ENCODE results near the gene LRRC23. TPM values are rescaled to one million over a fixed set of nuclear protein-coding genes. Genes with fewer than 3 reads are reported as not detected.
"Not testable (repeated sequence)": the region's sequence is repeated elsewhere in the genome, so short reads cannot be mapped to it uniquely, and the experiment has no call there.

Gene LRRC23
- polyA plus RNA-seq, 1 of the 3 experiments (the other 2 are of a cell fraction), result 11.9 TPM

DNA sequence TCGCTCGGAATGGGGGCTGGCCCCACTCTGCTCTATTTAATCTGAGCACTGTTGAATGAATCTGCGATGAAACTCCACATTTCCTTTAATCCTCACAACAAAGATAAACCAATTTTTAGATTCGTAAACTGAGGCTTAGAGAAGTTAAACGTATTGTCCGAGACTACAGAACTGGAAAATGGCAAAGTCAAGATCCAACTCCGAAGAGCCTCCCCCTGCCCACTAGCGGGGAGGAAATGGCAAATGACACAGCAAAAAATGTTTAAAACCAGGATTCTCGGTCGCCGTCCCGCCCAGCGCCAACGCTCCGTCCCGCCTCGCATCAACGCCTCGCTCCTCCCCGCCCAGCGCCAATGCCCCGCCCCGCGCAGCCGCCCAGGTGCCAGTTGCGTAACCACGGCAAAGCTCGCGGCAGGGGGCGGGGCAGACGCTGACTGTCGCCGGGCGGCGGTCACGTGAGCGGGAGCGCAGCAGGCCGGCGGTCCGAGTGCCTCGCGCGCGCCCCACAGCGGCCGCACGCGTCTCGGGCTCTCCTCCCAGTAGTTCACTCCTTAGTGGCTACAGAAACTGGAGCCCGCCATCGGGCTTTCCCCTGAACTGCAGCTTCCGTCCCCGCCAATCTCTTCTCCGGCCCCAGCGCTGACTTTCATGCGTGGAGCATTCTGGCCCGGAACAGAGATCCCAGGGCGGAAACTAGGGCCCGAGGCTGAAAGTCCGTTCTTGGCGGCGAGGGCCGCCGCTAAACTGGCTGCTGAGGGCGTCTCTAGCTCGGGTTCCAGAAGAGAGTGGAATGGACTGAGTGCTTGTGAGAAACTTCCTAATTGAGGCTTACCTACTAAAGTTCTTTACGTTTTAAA lies 13.6 kb upstream of the LRRC23 start (continued):
- TF ChIP-seq EP300 (IDR thresholded peaks at IDR 0.05; ENCODE audit: borderline replicate concordance in 1 of 2, low read depth in 1 of 2, low read length in 1 of 2) (0 out of 4 replicates have a peak, but pooled peaks of 1 of the 2 experiments have one; percentile 16), SIN3A (IDR thresholded peaks at IDR 0.05; ENCODE audit: borderline replicate concordance, low read depth, low read length) (peak; percentile 77; the same call in 1 of the 2 replicates), TAF1 (IDR thresholded peaks at IDR 0.05; ENCODE audit: borderline replicate concordance, low read depth, low read length) (peak; percentile 98), RXRA (IDR thresholded peaks at IDR 0.05; ENCODE audit: borderline replicate concordance, low read depth) (no peak), JUND (IDR thresholded peaks at IDR 0.05) (no peak)

DNA sequence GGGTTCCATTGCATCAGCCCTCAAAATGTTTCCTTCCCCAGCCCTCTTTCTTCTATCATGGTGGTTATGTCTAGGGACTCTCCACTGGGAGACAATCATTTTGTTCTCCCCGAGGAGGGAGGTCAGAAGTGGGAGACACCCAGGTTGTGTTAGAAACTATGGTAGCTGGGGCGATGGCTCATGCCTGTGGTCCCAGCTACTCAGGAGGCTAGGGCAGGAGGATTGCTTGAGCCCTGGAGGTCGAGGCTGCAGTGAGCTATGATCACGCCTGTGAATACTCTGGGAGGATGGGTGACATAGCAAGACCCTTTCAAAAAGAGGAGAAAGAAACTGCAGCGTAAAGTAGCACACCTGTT lies 13.0 kb upstream of the LRRC23 start:
- no peaks in the 10 kb centered on the region for H3K36me3 ChIP-seq (replicated peaks in 1 of 2; ENCODE audit: control insufficient read depth in 1 of 2, insufficient read depth in 2 of 2, low read length in 1 of 2)
- peak overlapping the region; percentile 80 to 84 for H3K27ac ChIP-seq (ENCODE audit: low read depth in 2 of 2, low read length in 1 of 2)
- H2AFZ ChIP-seq (ENCODE audit: low read depth), result peak overlapping the region; percentile 98
- H3K4me2 ChIP-seq, result peak overlapping the region; percentile 87
- peaks cover 6 to 9% of the 10 kb centered on the region in 2 experiments; a peak in 3 of 4 replicates for H3K4me1 ChIP-seq (ENCODE audit: control insufficient read depth in 1 of 2, insufficient read depth in 2 of 2, low read depth in 1 of 2, low read length in 1 of 2)
- H4K20me1 ChIP-seq (ENCODE audit: insufficient read depth), result no peaks in the 10 kb centered on the region
- WGBS (ENCODE audit: low lambda C conversion rate), result 77% methylated on average over 5 of the region's 5 CpGs
- no peaks in the 10 kb centered on the region for H3K79me2 ChIP-seq (ENCODE audit: insufficient read depth)
- peaks cover 16% of the 10 kb centered on the region for H3F3A ChIP-seq (replicated peaks; ENCODE audit: insufficient read depth)
- CTCF ChIA-PET, result interaction anchor here (0.6 to 4.6 kb wide), 30 partner anchors 9 to 194 kb away, joined by 3 to 122 read pairs (median 5); partner anchors contain the start of genes ENO2, LRRC23, SPSB2 and TPI1
- peak overlapping the region; percentile 78 for H3K9ac ChIP-seq
- H3K27me3 ChIP-seq (ENCODE audit: insufficient read depth), result no peaks in the 10 kb centered on the region
- H3K4me3 ChIP-seq (ENCODE audit: low read depth in 2 of 2, low read length in 1 of 2), result peak overlapping the region; percentile 44 to 63
- no peaks in the 10 kb centered on the region for H3K9me3 ChIP-seq
- POLR2A ChIA-PET, result interaction anchor here (0.6 to 1.7 kb wide), 14 partner anchors 10 to 1145 kb away, joined by 3 to 24 read pairs (median 6); partner anchors contain the start of genes C12orf57, ENO2, LRRC23 and P3H3
- DNase-seq, result no peak
- no peak for TF ChIP-seq RFX5 (IDR thresholded peaks at IDR 0.05; ENCODE audit: low read length)
- TF ChIP-seq POLR2AphosphoS5 (IDR thresholded peaks at IDR 0.05; ENCODE audit: low read depth, low read length), result no peak
- TF ChIP-seq SIN3A (IDR thresholded peaks at IDR 0.05; ENCODE audit: borderline replicate concordance, low read depth, low read length), result no peak
- TF ChIP-seq TAF1 (IDR thresholded peaks at IDR 0.05; ENCODE audit: borderline replicate concordance, low read depth, low read length), result no peak
- no peak for TF ChIP-seq TCF12 (IDR thresholded peaks at IDR 0.05)
- TF ChIP-seq, protein P1, sequence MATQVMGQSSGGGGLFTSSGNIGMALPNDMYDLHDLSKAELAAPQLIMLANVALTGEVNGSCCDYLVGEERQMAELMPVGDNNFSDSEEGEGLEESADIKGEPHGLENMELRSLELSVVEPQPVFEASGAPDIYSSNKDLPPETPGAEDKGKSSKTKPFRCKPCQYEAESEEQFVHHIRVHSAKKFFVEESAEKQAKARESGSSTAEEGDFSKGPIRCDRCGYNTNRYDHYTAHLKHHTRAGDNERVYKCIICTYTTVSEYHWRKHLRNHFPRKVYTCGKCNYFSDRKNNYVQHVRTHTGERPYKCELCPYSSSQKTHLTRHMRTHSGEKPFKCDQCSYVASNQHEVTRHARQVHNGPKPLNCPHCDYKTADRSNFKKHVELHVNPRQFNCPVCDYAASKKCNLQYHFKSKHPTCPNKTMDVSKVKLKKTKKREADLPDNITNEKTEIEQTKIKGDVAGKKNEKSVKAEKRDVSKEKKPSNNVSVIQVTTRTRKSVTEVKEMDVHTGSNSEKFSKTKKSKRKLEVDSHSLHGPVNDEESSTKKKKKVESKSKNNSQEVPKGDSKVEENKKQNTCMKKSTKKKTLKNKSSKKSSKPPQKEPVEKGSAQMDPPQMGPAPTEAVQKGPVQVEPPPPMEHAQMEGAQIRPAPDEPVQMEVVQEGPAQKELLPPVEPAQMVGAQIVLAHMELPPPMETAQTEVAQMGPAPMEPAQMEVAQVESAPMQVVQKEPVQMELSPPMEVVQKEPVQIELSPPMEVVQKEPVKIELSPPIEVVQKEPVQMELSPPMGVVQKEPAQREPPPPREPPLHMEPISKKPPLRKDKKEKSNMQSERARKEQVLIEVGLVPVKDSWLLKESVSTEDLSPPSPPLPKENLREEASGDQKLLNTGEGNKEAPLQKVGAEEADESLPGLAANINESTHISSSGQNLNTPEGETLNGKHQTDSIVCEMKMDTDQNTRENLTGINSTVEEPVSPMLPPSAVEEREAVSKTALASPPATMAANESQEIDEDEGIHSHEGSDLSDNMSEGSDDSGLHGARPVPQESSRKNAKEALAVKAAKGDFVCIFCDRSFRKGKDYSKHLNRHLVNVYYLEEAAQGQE (IDR thresholded peaks at IDR 0.05; ENCODE audit: low read depth, low read length), result no peak
- TF ChIP-seq FOXM1 (IDR thresholded peaks at IDR 0.05; ENCODE audit: low read depth), result no peak
- no peak for TF ChIP-seq CHD2 (IDR thresholded peaks at IDR 0.05; ENCODE audit: low read length, partially characterized antibody)
- no peaks in the 10 kb centered on the region for H3K9me2 ChIP-seq

DNA sequence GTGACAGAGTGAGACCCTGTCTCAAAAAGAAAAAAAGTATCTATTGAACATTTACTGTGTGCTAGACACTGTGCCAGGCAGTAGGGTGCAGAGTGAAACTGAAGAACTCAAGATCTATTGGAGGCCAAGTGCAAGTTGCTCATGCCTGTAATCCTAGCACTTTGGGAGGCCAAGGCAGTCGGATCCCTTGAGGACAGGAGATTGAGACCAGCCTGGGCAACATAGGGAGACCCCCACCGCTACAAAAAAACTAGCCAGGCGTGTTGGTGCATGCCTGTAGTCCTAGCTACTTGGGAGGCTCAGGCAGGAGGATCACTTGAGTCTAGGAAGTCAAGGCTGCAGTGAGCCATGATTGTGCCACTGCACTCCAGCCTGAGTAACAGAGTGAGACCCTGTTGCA lies 11.9 kb upstream of the LRRC23 start:
- H3K27ac ChIP-seq (ENCODE audit: low read depth in 2 of 2, low read length in 1 of 2); H3K9me3 ChIP-seq; H3K9ac ChIP-seq; H3K79me2 ChIP-seq (ENCODE audit: insufficient read depth); H2AFZ ChIP-seq (ENCODE audit: low read depth); H3K4me3 ChIP-seq (ENCODE audit: low read depth in 2 of 2, low read length in 1 of 2); DNase-seq; H3K36me3 ChIP-seq (replicated peaks in 1 of 2; ENCODE audit: control insufficient read depth in 1 of 2, insufficient read depth in 2 of 2, low read length in 1 of 2); H3K4me2 ChIP-seq; H3K4me1 ChIP-seq (ENCODE audit: control insufficient read depth in 1 of 2, insufficient read depth in 2 of 2, low read depth in 1 of 2, low read length in 1 of 2); H4K20me1 ChIP-seq (ENCODE audit: insufficient read depth); H3K9me2 ChIP-seq; H3K27me3 ChIP-seq (ENCODE audit: insufficient read depth); POLR2A ChIA-PET: not testable (repeated sequence)
- H3F3A ChIP-seq (replicated peaks; ENCODE audit: insufficient read depth), result peaks cover 13% of the 10 kb centered on the region
- CTCF ChIA-PET, result interaction anchor here (0.7 to 4.6 kb wide), 3 partner anchors 24 to 60 kb away, joined by 3 to 122 read pairs (median 11); partner anchors contain the start of genes SPSB2 and TPI1
- 81% methylated on average over 3 of the region's 3 CpGs for WGBS (ENCODE audit: low lambda C conversion rate)
